ENCODE measurements around the gene UGT1A6.

- TF ChIP-seq CTCF (conservative IDR thresholded peaks at IDR 0.05; ENCODE audit: low read depth in 2 of 2) (peak in 1 of 2 experiments; percentile 26; a peak in 2 of 4 replicates), JUNB (IDR thresholded peaks at IDR 0.05; ENCODE audit: unreplicated experiment) (no peak), EZH2 (IDR thresholded peaks at IDR 0.05; ENCODE audit: low read depth, unreplicated experiment) (no peak), CREB1 (CRISPR knock-in tag; IDR thresholded peaks at IDR 0.05; ENCODE audit: low read depth) (no peak)
- TF ChIP-seq, protein P1, sequence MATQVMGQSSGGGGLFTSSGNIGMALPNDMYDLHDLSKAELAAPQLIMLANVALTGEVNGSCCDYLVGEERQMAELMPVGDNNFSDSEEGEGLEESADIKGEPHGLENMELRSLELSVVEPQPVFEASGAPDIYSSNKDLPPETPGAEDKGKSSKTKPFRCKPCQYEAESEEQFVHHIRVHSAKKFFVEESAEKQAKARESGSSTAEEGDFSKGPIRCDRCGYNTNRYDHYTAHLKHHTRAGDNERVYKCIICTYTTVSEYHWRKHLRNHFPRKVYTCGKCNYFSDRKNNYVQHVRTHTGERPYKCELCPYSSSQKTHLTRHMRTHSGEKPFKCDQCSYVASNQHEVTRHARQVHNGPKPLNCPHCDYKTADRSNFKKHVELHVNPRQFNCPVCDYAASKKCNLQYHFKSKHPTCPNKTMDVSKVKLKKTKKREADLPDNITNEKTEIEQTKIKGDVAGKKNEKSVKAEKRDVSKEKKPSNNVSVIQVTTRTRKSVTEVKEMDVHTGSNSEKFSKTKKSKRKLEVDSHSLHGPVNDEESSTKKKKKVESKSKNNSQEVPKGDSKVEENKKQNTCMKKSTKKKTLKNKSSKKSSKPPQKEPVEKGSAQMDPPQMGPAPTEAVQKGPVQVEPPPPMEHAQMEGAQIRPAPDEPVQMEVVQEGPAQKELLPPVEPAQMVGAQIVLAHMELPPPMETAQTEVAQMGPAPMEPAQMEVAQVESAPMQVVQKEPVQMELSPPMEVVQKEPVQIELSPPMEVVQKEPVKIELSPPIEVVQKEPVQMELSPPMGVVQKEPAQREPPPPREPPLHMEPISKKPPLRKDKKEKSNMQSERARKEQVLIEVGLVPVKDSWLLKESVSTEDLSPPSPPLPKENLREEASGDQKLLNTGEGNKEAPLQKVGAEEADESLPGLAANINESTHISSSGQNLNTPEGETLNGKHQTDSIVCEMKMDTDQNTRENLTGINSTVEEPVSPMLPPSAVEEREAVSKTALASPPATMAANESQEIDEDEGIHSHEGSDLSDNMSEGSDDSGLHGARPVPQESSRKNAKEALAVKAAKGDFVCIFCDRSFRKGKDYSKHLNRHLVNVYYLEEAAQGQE (IDR thresholded peaks at IDR 0.05; ENCODE audit: unreplicated experiment), result no peak
Observed at GRCh38 chr2:233674314-233674713, 18.4 kb upstream of the UGT1A6 start.

All from GM23338 (cell line).